C4-2B (cell line): ENCODE measurements around the gene FGL2.
"Not testable (repeated sequence)": the region's sequence is repeated elsewhere in the genome, so short reads cannot be mapped to it uniquely, and the experiment has no call there.

Experiments
- H3K27ac ChIP-seq: fragments of 450-650 bp; 2 replicates; pipeline ENCODE4 v1.5.1; 2017
- ZFX ChIP-seq: fragments of 450-650 bp; IDR thresholded peaks from 2 replicates; pipeline ENCODE4 v1.6.1; 2017
- TF ChIP-seq, protein P1 (sequence below): fragments of 450-650 bp; conservative IDR thresholded peaks from 2 replicates; pipeline ENCODE4 v1.5.1; 2017; ENCODE audit warnings: mild to moderate bottlenecking

The FGL2 gene

DNA sequence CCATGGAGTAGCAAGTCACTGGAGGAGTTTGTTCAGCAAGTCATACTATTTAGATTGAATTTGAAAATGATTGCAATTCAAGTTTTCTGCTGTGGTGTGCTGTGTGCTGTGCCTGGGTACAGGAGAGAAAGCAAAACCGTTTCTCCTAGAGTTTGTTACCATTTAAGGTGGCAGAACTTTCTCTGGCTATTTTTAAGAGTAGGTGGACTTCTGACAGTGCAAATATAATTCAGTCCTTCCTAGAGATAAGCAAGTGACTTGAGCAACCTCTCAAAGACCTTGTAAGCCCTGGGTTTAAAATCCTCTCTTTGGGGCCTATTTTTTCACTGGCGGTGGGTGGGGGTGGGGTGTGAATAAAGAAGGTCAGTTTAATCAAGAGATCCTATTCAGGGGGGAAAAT is 42.9 kb upstream of the FGL2 start:
- TF ChIP-seq, protein P1, sequence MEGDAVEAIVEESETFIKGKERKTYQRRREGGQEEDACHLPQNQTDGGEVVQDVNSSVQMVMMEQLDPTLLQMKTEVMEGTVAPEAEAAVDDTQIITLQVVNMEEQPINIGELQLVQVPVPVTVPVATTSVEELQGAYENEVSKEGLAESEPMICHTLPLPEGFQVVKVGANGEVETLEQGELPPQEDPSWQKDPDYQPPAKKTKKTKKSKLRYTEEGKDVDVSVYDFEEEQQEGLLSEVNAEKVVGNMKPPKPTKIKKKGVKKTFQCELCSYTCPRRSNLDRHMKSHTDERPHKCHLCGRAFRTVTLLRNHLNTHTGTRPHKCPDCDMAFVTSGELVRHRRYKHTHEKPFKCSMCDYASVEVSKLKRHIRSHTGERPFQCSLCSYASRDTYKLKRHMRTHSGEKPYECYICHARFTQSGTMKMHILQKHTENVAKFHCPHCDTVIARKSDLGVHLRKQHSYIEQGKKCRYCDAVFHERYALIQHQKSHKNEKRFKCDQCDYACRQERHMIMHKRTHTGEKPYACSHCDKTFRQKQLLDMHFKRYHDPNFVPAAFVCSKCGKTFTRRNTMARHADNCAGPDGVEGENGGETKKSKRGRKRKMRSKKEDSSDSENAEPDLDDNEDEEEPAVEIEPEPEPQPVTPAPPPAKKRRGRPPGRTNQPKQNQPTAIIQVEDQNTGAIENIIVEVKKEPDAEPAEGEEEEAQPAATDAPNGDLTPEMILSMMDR, result no peak
- no peak for TF ChIP-seq ZFX
- no peak overlapping the region for H3K27ac ChIP-seq

DNA sequence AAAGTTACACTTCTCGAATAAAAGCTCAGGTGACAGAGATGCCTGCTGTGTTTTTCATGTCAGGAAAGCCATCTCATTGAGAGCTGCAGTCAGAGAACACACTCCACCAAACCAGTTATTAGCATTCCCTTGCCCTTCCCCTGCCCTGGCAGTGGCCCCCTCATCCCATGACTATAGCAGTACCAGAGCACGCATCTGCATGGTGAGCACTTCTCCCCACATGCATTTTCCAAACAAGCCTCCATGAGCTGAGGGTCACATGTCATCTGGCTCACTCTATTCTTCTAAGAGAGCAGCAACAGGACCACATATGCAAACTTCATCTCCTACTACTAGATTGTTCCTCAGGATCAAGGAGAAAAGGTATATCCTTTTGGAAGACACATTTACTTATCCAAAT is 42.4 kb upstream of the FGL2 start:
- no peak overlapping the region for H3K27ac ChIP-seq
- TF ChIP-seq, protein P1, result no peak
- TF ChIP-seq ZFX, result no peak

DNA sequence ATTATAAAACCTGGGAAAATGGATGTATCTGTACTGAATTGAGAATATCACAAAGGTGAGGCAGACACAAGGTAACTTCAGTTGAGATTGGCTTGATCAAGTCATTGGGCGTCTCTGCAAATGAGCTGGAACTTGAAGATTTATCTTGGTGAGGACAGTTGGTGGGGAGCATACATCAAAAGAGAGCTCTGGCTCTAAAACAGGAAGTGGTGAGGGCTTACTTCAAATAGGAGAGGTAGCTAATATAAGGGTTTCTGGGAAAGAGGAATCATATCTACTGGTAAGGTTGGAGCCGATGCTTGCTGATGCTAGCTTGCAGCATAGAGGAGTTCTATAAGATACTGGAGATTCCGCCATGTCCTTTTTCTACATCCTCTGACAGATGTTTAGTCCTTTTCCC is 39.9 kb upstream of the FGL2 start:
- H3K27ac ChIP-seq, result no peak overlapping the region
- TF ChIP-seq, protein P1, result no peak
- TF ChIP-seq ZFX, result no peak

DNA sequence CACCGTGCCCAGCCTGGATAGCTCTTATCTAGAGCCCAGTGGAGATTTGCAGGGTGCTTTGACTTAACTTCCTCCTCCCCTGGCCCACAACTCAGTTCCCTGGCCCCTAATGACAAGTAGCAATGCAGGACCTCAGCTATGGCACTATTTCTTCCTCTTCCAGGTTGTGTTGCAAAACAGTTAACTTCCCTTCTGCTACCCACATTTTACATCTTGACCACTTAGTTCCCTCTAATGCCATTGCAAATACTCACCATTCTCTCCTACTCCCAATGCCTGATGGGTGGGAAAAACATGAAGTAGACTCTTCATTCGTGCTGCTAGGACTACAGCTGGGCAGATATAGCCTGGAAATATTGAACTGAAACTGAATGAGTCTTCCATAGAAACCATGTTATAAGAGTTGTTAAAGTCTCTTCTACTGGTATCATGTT is 39.1 kb upstream of the FGL2 start:
- H3K27ac ChIP-seq, result no peak overlapping the region
- TF ChIP-seq, protein P1, result no peak
- TF ChIP-seq ZFX, result no peak

DNA sequence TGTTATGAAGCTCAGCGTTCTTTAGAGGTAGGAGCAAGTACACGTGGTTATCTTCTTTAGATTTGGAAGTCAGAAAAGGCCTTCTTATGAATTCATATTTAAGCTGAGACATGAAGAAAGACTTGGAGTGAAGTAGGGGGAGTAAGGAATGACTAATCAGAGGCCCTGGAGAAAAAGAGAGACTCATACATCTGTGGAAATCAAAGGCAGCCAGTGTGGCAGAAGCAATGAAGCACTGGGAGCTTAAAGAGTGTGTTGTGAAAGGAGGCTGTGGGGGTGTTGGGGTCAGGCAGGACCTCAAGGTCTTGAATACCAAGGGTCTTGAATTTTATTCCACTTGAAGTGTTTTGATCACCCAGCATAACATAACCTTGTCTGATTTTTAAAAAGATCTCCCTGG is 35.7 kb upstream of the FGL2 start:
- no peak for TF ChIP-seq ZFX
- TF ChIP-seq, protein P1, result no peak
- H3K27ac ChIP-seq, result no peak overlapping the region

DNA sequence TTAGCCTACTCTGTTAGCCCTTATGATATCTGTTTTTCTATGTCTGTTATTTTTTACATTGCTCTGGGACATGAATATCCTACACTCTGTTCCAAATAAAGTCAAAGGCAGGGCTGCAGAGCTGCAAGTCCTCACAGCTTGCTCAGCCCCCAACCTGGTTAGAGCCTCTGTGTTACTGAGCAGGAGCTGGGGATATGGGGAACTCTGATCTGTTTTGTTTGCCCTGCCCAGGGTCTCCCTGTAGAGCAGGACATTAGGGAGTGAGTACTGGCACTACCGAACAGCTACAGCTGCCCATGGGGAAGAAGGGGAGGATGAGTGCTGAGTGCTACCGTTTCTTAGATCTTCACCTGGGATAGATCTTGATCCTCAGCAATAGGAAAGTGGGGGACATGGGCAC is 32.8 kb upstream of the FGL2 start:
- TF ChIP-seq, protein P1, result no peak
- TF ChIP-seq ZFX, result no peak
- no peak overlapping the region for H3K27ac ChIP-seq

DNA sequence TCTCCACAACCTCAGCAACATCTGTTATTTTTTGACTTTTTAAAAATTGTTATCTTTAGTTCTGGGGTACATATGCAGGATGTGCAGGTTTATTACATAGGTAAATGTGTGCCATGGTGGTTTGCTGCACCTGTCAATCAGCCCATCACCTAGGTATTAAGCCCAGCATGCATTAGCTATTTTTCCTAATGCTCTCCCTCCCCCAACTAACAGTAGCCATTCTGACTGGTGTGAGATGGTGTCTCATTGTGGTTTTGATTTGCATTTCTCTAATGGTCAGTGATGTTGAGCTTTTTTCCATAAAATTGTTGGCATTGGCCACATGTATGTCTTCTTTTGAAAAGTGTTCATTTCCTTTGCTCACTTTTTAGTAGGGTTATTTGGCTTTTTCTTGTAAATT is 29.2 kb upstream of the FGL2 start:
- not testable (repeated sequence) for H3K27ac ChIP-seq

DNA sequence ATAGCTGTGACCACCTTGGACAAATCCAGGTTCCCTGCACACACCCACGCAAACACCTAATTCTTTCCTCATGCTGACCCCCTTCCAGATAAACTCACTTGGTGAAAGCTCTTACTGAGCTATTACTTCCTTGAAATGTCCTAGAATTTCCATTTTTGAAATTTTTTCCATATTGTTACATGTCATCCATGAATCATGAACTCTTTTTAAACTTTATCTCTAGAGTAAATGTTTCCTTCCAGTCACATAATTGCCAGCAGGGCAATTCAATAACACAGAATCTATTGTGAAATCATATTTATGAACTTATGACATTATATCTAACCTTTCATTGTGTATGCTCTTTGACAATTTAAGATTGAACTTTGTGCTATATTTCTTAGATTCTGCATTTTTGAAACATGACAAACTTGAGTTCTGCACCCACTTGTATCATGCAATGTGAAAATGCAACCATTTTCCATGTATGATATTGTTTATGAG is 26.8 kb upstream of the FGL2 start:
- TF ChIP-seq, protein P1, result no peak
- TF ChIP-seq ZFX, result no peak
- no peak overlapping the region for H3K27ac ChIP-seq
